Measurements from ENCODE around the gene CCND2. TPM values are rescaled to one million over a fixed set of nuclear protein-coding genes. Genes with fewer than 3 reads are reported as not detected.
A peak's percentile ranks its signal among the peaks of the same experiment; 100 is the strongest.

The CCND2 gene
- polyA plus RNA-seq, 3 donors from 2014 or later: 47.5 to 83.3 (median 71.4) TPM

GRCh38 chr12:4293299-4293965 is 19.9 kb downstream of the CCND2 start:
- Mint-ChIP-seq H3K36me3 (peaks cover 12 to 60% (median 17%) of the 10 kb centered on the region in 3 donors), H3K27me3 (ENCODE audit: low read depth in 3 of 3) (peaks cover 0 to 10% (median 2%) of the 10 kb centered on the region in 3 donors), H3K4me1 (peaks cover 58 to 94% of the 10 kb centered on the region in 2 donors), H3K9me3 (no peaks in the 10 kb centered on the region), H3K4me3 (peak overlapping the region; percentile 64 to 69 (median 67)), H3K27ac (peak overlapping the region; percentile 91 to 97 (median 92))
- peak in 2 of 3 donors; percentile 41 to 50 for DNase-seq

- peaks cover 0 to 8% (median 2%) of the 10 kb centered on the region in 3 donors for H3K27me3 Mint-ChIP-seq (ENCODE audit: low read depth in 3 of 3)
- peak overlapping the region; percentile 64 to 69 (median 67) for H3K4me3 Mint-ChIP-seq
- peaks cover 55 to 92% of the 10 kb centered on the region in 2 donors for H3K4me1 Mint-ChIP-seq
- DNase-seq: no peak
- H3K36me3 Mint-ChIP-seq: peaks cover 10 to 54% (median 10%) of the 10 kb centered on the region in 3 donors
- no peaks in the 10 kb centered on the region for H3K9me3 Mint-ChIP-seq
- H3K27ac Mint-ChIP-seq: peak overlapping the region; percentile 91 to 97 (median 92)
Observed at GRCh38 chr12:4293966-4294505, 20.5 kb downstream of the CCND2 start.

GRCh38 chr12:4296751-4297150 is 23.2 kb downstream of the CCND2 start:
- Mint-ChIP-seq H3K4me1 (peaks cover 43 to 71% of the 10 kb centered on the region in 2 donors), H3K27ac (peak overlapping the region in 2 of 6 donors; percentile 29 to 52)

GRCh38 chr12:4297617-4298016 is 24.1 kb downstream of the CCND2 start:
- peak overlapping the region in 3 of 6 donors; percentile 25 to 70 (median 46) for H3K27ac Mint-ChIP-seq
- H3K4me1 Mint-ChIP-seq: peaks cover 35 to 63% of the 10 kb centered on the region in 2 donors
- H3K9me3 Mint-ChIP-seq: no peaks in the 10 kb centered on the region
- H3K4me3 Mint-ChIP-seq: no peak overlapping the region
- H3K36me3 Mint-ChIP-seq: peaks cover 15 to 54% (median 27%) of the 10 kb centered on the region in 3 donors
- DNase-seq: no peak
- H3K27me3 Mint-ChIP-seq (ENCODE audit: low read depth in 3 of 3): peaks cover 0 to 7% (median 2%) of the 10 kb centered on the region in 3 donors

More at GRCh38 chr12:4296751-4297150, 23.2 kb downstream of the CCND2 start:
- Mint-ChIP-seq H3K4me3 (no peak overlapping the region), H3K27me3 (ENCODE audit: low read depth in 3 of 3) (peaks cover 0 to 7% (median 2%) of the 10 kb centered on the region in 3 donors), H3K9me3 (no peaks in the 10 kb centered on the region), H3K36me3 (peaks cover 14 to 49% (median 23%) of the 10 kb centered on the region in 3 donors)
- DNase-seq: no peak

GRCh38 chr12:4300883-4301282 is 27.3 kb downstream of the CCND2 start:
- Mint-ChIP-seq H3K9me3 (no peaks in the 10 kb centered on the region), H3K27me3 (ENCODE audit: low read depth in 3 of 3) (peaks cover 0 to 6% (median 0%) of the 10 kb centered on the region in 3 donors), H3K27ac (peak overlapping the region in 4 of 6 donors; percentile 16 to 73 (median 48)), H3K4me1 (peaks cover 7 to 47% of the 10 kb centered on the region in 2 donors), H3K36me3 (peaks cover 16 to 57% (median 26%) of the 10 kb centered on the region in 3 donors), H3K4me3 (no peak overlapping the region)
- no peak for DNase-seq

- Mint-ChIP-seq H3K9me3 (no peaks in the 10 kb centered on the region), H3K27ac (peak overlapping the region in 2 of 6 donors; percentile 42 to 68), H3K4me3 (no peak overlapping the region), H3K36me3 (peaks cover 16 to 56% (median 26%) of the 10 kb centered on the region in 3 donors), H3K4me1 (peaks cover 7 to 44% of the 10 kb centered on the region in 2 donors), H3K27me3 (ENCODE audit: low read depth in 3 of 3) (peaks cover 0 to 6% (median 0%) of the 10 kb centered on the region in 3 donors)
- DNase-seq: no peak
Observed at GRCh38 chr12:4301932-4302501, 28.5 kb downstream of the CCND2 start.

- Mint-ChIP-seq H3K27me3 (ENCODE audit: low read depth in 3 of 3) (peaks cover 0 to 6% (median 0%) of the 10 kb centered on the region in 3 donors), H3K4me3 (no peak overlapping the region), H3K27ac (peak overlapping the region in 4 of 6 donors; percentile 4 to 68 (median 50)), H3K4me1 (peaks cover 5 to 43% of the 10 kb centered on the region in 2 donors), H3K9me3 (no peaks in the 10 kb centered on the region), H3K36me3 (peaks cover 16 to 55% (median 26%) of the 10 kb centered on the region in 3 donors)
- no peak for DNase-seq
Observed at GRCh38 chr12:4302881-4303280, 29.3 kb downstream of the CCND2 start.

GRCh38 chr12:4303750-4304149 is 30.2 kb downstream of the CCND2 start:
- no peak for DNase-seq
- Mint-ChIP-seq H3K4me1 (peaks cover 5 to 34% of the 10 kb centered on the region in 2 donors), H3K9me3 (no peaks in the 10 kb centered on the region), H3K27me3 (ENCODE audit: low read depth in 3 of 3) (peaks cover 0 to 6% (median 0%) of the 10 kb centered on the region in 3 donors), H3K4me3 (no peak overlapping the region), H3K36me3 (peaks cover 10 to 51% (median 26%) of the 10 kb centered on the region in 3 donors), H3K27ac (peak overlapping the region in 4 of 6 donors; percentile 11 to 76 (median 61))

- DNase-seq: no peak
- peaks cover 0 to 27% of the 10 kb centered on the region in 2 donors for H3K4me1 Mint-ChIP-seq
- peaks cover 0 to 2% (median 0%) of the 10 kb centered on the region in 3 donors for H3K27me3 Mint-ChIP-seq (ENCODE audit: low read depth in 3 of 3)
- H3K9me3 Mint-ChIP-seq: no peaks in the 10 kb centered on the region
- H3K4me3 Mint-ChIP-seq: no peak overlapping the region
- peak overlapping the region in 2 of 6 donors; percentile 1 to 49 for H3K27ac Mint-ChIP-seq
- H3K36me3 Mint-ChIP-seq: peaks cover 0 to 34% (median 5%) of the 10 kb centered on the region in 3 donors
Observed at GRCh38 chr12:4307593-4308333, 34.2 kb downstream of the CCND2 start.

GRCh38 chr12:4308334-4308950 is 34.9 kb downstream of the CCND2 start:
- H3K4me3 Mint-ChIP-seq: no peak overlapping the region
- DNase-seq: no peak
- H3K27me3 Mint-ChIP-seq (ENCODE audit: low read depth in 3 of 3): peaks cover 0 to 2% (median 0%) of the 10 kb centered on the region in 3 donors
- peaks cover 0 to 23% of the 10 kb centered on the region in 2 donors for H3K4me1 Mint-ChIP-seq
- H3K9me3 Mint-ChIP-seq: no peaks in the 10 kb centered on the region
- H3K27ac Mint-ChIP-seq: peak overlapping the region in 1 of 6 donors; percentile 58
- peaks cover 0 to 29% (median under 1%) of the 10 kb centered on the region in 3 donors for H3K36me3 Mint-ChIP-seq

GRCh38 chr12:4311776-4312175 is 38.2 kb downstream of the CCND2 start:
- H3K4me1 Mint-ChIP-seq: peaks cover 0 to 5% of the 10 kb centered on the region in 2 donors
- peaks cover 4 to 9% (median 5%) of the 10 kb centered on the region in 3 donors for H3K36me3 Mint-ChIP-seq
- H3K27ac Mint-ChIP-seq: no peak overlapping the region
- peaks cover 0 to 5% (median 2%) of the 10 kb centered on the region in 3 donors for H3K27me3 Mint-ChIP-seq (ENCODE audit: low read depth in 3 of 3)
- no peak overlapping the region for H3K4me3 Mint-ChIP-seq
- DNase-seq: no peak
- no peaks in the 10 kb centered on the region for H3K9me3 Mint-ChIP-seq

- Mint-ChIP-seq H3K4me3 (no peak overlapping the region), H3K9me3 (no peaks in the 10 kb centered on the region), H3K27ac (no peak overlapping the region), H3K36me3 (peaks cover 4 to 9% (median 5%) of the 10 kb centered on the region in 3 donors), H3K4me1 (peaks cover 0 to under 1% of the 10 kb centered on the region in 2 donors), H3K27me3 (ENCODE audit: low read depth in 3 of 3) (peaks cover 0 to 5% (median 2%) of the 10 kb centered on the region in 3 donors)
- no peak for DNase-seq
Observed at GRCh38 chr12:4312251-4312650, 38.7 kb downstream of the CCND2 start.

GRCh38 chr12:4320497-4320852 is 46.9 kb downstream of the CCND2 start:
- H3K4me3 Mint-ChIP-seq: peak overlapping the region; percentile 89 to 96 (median 90)

More at GRCh38 chr12:4320497-4320852, 46.9 kb downstream of the CCND2 start:
- Mint-ChIP-seq H3K36me3 (no peaks in the 10 kb centered on the region), H3K27me3 (ENCODE audit: low read depth in 3 of 3) (peaks cover 11 to 12% (median 11%) of the 10 kb centered on the region in 3 donors), H3K27ac (peak overlapping the region; percentile 85 to 96 (median 92)), H3K4me1 (peaks cover 31 to 46% of the 10 kb centered on the region in 2 donors), H3K9me3 (no peaks in the 10 kb centered on the region)
- no peak for DNase-seq
